HG02970 (cell line): ENCODE measurements around the gene COA8.
"Not testable (repeated sequence)": the region's sequence is repeated elsewhere in the genome, so short reads cannot be mapped to it uniquely, and the experiment has no call there.

Experiments
- ATAC-seq: cut with Tn5 transposase; IDR thresholded peaks from one replicate; pipeline ENCODE4 v1.9.1; 2021; ENCODE audit warnings: mild to moderate bottlenecking, moderate library complexity, moderate number of reproducible peaks; ENCODE audit not compliant: unreplicated experiment, low FRiP score

COA8 gene

GRCh38 chr14:103525430-103526246 lies 37.1 kb upstream of the COA8 start:
- not testable (repeated sequence) for ATAC-seq

DNA sequence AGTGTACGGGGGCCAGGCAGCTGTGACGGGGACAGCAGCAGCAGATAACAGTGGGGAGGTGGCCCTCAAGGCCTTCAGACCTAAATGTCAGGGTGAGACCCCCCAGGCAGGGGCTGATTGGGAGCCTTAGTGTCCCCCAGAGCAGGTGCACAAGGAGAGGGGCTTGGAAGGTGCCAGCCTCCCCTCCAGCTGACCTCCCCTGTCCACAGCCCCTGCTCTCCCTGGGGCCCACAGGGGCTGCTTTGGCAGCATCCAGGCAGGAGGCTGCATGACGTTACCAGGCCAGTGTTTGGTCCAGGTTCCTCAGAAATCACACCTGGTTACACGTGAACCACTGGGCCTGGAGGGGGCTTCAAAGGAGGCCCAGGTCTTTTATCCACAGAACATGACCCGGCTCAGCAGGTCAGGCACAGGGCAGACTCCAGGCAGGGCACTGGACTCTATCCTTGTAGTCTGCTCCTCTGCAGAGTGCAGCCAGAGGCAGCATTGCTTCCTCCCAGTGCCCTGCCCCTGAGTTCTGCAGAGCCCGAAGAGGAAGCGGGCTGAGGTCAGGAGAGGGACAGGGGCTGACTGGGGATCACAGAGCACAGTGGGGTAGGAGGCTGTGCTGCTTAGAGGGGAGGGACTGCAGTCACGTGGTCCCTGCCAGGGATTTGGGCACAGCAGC lies 36.4 kb upstream of the COA8 start:
- ATAC-seq: no peak

- no peak for ATAC-seq
Observed at GRCh38 chr14:103526914-103527248, 35.9 kb upstream of the COA8 start.

DNA sequence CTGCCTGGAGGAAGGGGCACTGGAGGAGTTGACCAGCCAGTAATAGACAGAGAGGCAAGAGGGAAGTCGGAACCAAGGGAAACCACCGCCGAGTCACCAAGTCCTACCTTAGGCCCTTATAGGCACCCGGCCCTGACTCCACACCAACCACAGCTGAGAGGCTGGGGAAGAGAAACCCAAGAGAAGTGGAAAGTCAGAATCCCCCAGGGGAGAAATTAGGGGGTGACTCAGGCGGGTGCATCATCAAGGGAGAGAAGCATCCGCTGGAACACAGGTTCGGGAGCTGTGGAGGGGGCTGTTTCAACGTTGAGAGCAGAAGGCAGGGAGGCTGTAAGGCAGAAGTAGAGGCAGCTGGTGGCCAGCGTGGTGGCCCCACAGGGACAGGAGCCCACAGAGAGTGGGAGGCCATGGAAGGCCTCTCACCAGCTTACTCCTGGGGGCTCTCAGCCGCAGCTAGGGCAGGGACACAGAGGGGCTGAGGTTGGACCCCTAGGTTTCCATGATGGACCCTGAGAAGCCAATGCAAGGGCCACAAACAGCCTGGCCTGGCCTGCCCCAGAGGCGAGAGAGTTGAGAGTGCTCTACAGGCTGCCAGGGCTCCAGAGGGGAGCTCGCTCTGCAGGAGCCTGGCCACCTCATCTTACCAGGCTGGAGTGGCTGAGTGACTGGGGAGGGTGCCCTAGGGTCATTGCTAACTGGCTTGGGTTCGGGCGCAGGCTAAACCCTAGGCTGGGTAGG lies 35.2 kb upstream of the COA8 start:
- ATAC-seq: no peak

GRCh38 chr14:103528146-103528586 lies 34.6 kb upstream of the COA8 start:
- ATAC-seq: no peak

DNA sequence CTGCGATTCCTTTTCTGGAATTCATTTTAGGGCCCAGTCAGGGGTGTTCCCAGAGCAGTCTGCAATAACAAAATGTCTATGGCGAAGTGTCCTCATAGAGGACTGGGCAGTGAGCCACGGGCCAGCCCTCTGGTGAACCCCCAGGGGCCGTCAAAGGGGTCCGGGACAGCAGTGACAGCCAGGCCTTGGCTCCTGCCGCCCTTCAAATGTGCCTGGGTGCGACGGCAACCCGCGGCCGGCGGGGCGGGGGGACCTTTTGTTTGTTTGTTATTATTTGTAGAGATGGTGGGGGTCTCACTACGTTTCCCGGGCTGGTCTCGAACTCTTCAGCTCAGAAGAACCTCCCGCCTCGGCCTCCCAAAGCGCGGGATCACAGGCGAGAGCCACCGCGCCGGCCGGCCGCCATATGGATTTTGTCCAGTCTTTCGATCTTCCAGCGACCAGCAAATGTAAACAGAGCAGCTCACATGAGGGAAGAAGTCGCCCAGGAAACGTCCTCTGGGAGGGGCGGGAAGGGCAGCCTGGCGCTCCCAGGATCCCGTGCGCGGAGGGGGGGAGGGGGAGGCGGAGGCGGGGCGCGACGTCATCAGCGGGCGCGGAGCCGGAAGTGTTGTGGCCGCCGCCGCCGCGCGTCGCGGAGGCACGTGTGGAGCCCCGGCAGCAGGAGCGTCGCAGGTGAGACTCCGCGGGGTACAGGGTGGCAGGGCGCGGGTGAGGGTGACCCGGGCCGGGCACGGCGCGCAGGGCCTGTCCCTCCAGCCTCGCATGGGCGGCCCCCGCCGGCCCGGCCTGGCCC lies 34.0 kb upstream of the COA8 start, which contains the start of gene TRMT61A:
TSS of gene TRMT61A (plus strand) at position 610 of the 796 bp plus-strand sequence. CDS start 783 bp downstream, outside the sequence.
- ATAC-seq: peak; percentile 51

DNA sequence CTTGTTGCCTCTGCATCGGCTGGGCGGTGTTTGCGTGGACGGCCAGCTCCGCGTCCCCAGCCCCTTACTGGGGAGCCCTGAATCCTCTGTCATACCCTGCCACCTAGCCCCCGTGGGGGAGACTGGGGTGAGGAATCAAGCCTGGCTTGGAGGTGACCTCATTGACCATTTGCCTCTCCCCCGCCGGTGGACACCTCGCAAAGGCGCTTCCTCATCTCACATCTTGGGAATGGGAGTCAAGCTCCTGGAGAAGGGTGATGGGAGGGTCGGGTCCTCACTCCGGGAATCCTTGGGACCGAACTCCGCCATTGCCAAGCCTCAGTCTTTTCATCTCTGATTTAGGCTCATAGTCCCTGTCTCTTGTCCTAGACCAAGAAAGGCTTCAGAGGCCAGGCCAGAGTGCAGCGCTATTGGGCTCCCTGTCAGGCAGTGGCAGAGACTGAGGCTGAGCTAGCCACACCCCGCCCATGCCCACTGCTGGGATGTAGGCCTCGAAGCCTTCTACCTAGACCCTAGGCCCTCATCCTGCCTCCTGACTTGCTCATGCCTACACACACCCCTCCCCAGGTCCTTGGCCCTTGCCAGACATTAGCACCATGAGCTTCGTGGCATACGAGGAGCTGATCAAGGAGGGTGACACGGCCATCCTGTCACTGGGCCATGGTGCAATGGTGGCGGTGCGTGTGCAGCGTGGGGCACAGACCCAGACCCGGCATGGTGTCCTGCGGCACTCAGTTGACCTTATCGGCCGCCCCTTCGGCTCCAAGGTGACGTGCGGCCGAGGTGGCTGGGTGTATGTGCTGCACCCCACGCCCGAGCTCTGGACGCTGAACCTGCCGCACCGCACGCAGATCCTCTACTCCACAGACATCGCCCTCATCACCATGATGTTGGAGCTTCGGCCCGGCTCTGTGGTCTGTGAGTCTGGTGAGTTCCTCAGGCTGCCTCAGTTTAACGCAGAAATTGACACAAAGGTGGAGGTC lies 33.1 kb upstream of the COA8 start:
- no peak for ATAC-seq

DNA sequence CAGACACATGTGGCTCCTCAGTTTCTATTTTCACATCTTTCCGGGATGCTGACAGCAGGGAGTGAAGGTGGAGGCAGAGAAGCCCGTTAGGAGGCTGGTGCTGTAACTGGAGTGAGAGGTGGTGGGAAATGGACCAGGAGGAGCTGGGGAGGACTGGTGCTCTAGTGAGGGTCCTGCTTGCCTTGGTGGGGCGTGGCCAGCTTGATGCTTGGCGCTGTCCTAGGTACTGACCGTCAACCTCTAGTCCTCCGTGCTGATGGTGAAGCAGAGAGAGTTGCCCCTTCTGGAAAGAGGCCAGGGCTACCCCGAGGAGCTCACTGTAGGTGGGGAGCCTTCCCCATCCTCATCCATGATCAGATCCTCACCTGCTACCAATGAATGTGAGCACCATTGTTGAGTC lies 32.4 kb upstream of the COA8 start:
- ATAC-seq: no peak

DNA sequence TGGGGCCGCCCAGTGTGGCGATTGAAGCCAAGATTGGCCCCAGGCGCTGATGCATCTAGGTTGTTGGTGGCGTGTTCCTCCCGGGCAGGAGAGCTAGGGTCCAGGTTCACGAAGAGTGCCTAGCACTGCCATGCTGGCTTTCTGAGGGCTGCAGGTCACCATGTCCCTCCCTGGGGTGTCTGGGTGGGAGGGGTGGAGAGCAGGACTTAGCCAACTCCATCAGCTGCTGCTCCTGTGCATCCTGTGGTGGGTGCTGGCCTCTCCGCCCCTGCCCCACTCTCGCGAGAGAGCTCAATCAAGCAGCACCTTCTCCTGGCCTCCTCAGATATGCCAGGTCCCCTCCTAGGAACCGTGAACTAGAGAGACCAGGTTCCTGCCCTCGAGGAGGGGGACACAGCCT lies 31.9 kb upstream of the COA8 start:
- ATAC-seq: no peak

DNA sequence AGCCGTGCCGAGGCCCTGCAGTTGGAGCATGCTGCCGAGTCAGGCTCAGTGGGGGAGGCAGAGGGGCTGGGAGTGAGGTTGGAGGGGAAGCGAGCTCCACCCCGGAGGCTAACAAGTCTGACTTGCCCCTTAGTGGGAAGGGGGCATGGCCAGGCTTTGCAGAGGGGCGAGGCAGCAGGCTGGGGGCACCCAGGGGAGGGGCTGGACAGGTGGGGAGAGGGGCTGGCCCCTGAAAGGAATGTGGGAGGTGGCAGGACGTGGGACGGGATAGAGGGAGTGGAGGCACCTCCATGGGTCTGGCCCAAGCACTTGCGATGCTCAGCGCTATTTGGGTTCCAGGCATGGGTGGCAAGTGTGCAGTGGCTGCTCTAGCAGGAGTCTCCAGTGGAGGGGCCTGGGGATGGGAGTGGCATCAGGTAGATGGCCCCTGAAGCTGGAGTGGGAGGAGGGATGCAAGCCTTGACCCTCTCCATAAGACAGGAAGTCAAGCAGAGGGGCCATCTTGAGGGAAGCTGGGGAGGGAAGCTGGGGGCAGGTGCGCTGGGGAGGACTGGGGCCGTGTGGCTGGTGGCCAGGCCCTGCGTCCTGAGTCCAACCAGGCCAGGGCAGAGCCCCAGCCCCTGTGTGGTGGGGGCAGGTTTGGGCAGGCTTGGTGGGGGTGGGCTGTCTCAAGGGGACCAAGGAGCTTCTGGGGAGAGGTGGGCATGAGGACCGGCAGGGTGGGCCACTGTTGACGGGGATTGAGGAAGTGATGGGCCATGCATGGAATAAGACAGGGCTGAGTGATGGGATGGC lies 31.1 kb upstream of the COA8 start:
- no peak for ATAC-seq

GRCh38 chr14:103532216-103533136 lies 30.3 kb upstream of the COA8 start:
- ATAC-seq: no peak

GRCh38 chr14:103533137-103533998 lies 29.4 kb upstream of the COA8 start:
- no peak for ATAC-seq

GRCh38 chr14:103533999-103534575 lies 28.7 kb upstream of the COA8 start:
- ATAC-seq: no peak

DNA sequence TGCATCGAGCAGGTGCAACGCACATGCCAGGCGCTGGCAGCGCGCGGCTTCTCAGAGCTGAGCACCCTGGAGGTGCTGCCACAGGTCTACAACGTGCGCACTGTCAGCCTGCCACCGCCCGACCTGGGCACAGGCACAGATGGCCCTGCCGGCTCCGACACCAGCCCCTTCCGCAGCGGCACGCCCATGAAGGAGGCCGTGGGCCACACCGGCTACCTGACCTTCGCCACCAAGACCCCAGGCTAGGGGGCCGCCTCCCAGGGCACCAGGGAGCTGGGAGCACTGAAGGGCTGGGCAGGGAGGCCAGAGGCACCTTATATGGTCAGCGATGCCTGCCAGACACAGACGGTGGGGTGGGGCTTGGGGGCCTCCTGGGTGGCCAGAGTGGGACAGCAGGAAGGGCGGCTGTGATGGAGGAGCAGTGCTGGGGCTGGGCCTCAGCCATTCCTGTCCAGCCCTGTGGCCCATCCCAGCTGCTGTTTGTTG lies 28.1 kb upstream of the COA8 start:
- no peak for ATAC-seq

- no peak for ATAC-seq
Observed at GRCh38 chr14:103535081-103535890, 27.5 kb upstream of the COA8 start.
